Right lobe of liver (tissue), 4 donors: ENCODE results near the gene APBB2.

Experiments
- POLR2A ChIP-seq: fragments of 450-650 bp; IDR thresholded peaks from one replicate; pipeline ENCODE4 v1.6.1; 2017; ENCODE audit warnings: antibody characterized with exemption, mild to moderate bottlenecking
- TF ChIP-seq, protein P1 (sequence below), 4 donors: fragments of 200-600 bp in 3 of 4; fragments of 450-650 bp in 1 of 4; IDR thresholded peaks; one replicate each; pipeline versions ENCODE4 v1.5.1 to v1.8.0; 2016 to 2022; ENCODE audit warnings: antibody characterized with exemption in 4 of 4, mild to moderate bottlenecking in 2 of 4
- donor health status: DM: no; HTN: no; CAD: no.
- donor health status: DM: no; HTN: no; CAD: no.
- donor health status: DM: no; HTN: yes; CAD: no.

DNA sequence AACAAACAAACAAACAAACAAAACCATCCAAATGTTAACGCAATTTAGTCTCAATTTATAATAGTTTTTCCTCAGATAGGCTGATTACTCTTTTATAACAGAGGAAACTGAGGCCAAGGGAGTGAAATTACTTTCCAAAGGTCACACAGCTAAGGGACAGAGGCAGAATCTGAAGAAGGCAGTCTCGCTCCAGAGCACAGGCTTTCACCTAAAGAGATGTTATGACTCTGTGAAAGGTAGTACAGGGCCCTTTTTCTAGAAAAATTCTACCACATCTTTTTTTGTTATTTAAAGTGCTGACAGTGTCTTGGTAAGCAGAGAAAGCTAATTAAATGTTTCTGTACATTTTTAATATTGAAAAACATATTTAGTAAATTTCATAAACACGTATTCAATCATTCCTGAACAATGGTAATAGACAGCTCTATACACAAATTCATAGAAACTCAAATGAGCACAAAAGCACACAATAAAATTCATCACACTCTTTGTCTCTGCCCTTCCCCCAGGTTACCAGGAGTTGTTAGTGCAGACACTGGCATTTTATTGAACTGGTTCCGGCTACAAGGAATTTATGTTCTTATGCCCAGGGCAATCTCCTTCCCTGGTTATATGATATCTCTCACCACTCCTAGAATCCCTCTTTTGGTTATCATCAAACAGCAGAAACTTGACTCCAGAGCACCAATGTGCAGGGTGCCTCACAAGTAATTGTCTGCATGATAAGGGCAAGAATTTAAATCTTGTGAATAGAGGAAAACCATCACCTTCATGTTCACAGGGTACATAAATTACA, 7.7 kb upstream of the APBB2 start:
- TF ChIP-seq, protein P1, sequence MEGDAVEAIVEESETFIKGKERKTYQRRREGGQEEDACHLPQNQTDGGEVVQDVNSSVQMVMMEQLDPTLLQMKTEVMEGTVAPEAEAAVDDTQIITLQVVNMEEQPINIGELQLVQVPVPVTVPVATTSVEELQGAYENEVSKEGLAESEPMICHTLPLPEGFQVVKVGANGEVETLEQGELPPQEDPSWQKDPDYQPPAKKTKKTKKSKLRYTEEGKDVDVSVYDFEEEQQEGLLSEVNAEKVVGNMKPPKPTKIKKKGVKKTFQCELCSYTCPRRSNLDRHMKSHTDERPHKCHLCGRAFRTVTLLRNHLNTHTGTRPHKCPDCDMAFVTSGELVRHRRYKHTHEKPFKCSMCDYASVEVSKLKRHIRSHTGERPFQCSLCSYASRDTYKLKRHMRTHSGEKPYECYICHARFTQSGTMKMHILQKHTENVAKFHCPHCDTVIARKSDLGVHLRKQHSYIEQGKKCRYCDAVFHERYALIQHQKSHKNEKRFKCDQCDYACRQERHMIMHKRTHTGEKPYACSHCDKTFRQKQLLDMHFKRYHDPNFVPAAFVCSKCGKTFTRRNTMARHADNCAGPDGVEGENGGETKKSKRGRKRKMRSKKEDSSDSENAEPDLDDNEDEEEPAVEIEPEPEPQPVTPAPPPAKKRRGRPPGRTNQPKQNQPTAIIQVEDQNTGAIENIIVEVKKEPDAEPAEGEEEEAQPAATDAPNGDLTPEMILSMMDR (IDR thresholded peaks at IDR 0.05), result no peak
- TF ChIP-seq POLR2A, result no peak
